Activated CD8-positive, alpha-beta memory T cell treated with anti-CD3 and anti-CD28 coated beads, Interleukin-2, amount 10 ng/mL, durations not matched to agents 7 days and 5 days (primary cell): ENCODE data around the gene DCLK1. TPM values are rescaled to one million over a fixed set of nuclear protein-coding genes. Genes with fewer than 3 reads are reported as not detected.

ENCODE experiments used
- ATAC-seq: fragments of 150-1000 bp; cut with Tn5 transposase; one replicate; pipeline ENCODE4 v1.10.0; 2021; ENCODE audit warnings: moderate library complexity
- CTCF ChIA-PET: fragments of 350-600 bp; sonication (Branson Sonifier 250); formaldehyde crosslinking; loops from one replicate; lab custom pipeline; 2021; ENCODE audit warnings: antibody characterized with exemption; lab: Charles Lee
- DNase-seq: peaks from one replicate; pipeline ENCODE4 v3.0.0-alpha.2; 2020
- H3K27ac Mint-ChIP-seq: one replicate; pipeline ENCODE4 v1.8.0; 2021; ENCODE audit warnings: mild to moderate bottlenecking, mixed read lengths
- H3K27me3 Mint-ChIP-seq: one replicate; pipeline ENCODE4 v1.8.0; 2021; ENCODE audit warnings: mixed read lengths
- H3K36me3 Mint-ChIP-seq: one replicate; pipeline ENCODE4 v1.8.0; 2021; ENCODE audit warnings: mild to moderate bottlenecking, mixed read lengths
- H3K4me1 Mint-ChIP-seq: one replicate; pipeline ENCODE4 v1.8.0; 2021; ENCODE audit warnings: mixed read lengths
- H3K4me3 Mint-ChIP-seq: one replicate; pipeline ENCODE4 v1.8.0; 2021; ENCODE audit warnings: mild to moderate bottlenecking, moderate library complexity, mixed read lengths
- H3K9me3 Mint-ChIP-seq: one replicate; pipeline ENCODE4 v1.8.0; 2022; ENCODE audit warnings: low read depth, mixed read lengths
- total RNA-seq, 2 experiments: library from RNA; stranded (reverse); gene quantifications; one replicate each; pipeline ENCODE4 v1.2.3, GENCODE V29; 2021

Gene DCLK1
- total RNA-seq, 2 experiments from 2014 or later = not detected

DNA sequence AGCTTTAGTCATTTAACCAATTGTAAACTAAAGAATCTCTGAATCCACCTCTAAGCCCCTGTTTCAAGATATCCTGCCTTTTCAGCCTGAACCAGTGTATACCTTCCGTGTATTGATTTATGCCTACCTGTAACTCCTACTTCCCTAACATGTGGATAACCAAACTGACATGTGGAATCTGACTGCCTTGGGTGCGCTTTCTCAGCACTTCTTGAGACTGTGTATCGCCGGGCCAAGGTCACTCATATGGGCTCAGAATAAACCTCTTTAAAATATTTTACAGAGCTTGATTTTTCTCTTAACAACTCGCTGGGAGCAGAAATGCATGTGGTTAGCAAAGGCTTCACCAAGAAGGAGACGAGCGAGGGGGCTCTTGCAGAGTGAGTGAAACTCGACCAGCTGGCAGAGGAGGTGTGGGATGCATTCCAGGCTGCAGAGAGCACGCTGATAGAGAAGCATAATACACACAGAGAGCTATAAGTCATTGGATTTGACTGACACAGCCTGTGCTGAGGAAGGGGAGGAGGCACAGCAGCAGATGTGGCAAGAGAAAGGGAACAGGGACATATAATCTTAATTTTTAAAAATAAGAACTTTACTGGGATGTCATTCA, 386.5 kb downstream of the DCLK1 start:
- Mint-ChIP-seq H3K36me3 (no peaks in the 10 kb centered on the region), H3K4me3 (no peak overlapping the region), H3K9me3 (peaks cover 6% of the 10 kb centered on the region), H3K27me3 (no peaks in the 10 kb centered on the region), H3K27ac (no peak overlapping the region), H3K4me1 (no peaks in the 10 kb centered on the region)
- no peak for ATAC-seq
- no peak for DNase-seq
- CTCF ChIA-PET = no interaction called here

DNA sequence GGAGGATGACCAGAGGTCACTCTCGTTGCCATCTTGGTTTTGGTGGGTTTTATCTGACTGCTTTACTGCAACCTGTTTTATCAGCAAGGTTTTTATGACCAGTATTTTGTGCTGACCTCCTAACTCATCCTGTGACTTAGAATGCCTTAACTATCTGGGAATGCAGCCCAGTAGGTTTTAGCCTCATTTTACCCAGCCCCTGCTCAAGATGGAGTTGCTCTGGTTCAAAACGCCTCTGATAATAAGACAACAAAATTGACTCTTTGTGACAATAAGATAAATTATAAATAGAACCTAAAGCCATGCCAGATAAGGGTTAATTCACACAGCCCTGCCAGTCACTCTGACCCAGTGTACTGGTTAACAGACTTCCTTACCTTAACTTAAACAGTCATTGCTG, 387.0 kb downstream of the DCLK1 start:
- no peak for DNase-seq
- Mint-ChIP-seq H3K36me3 (no peaks in the 10 kb centered on the region), H3K9me3 (peaks cover 6% of the 10 kb centered on the region), H3K27ac (no peak overlapping the region), H3K4me3 (no peak overlapping the region), H3K27me3 (no peaks in the 10 kb centered on the region), H3K4me1 (no peaks in the 10 kb centered on the region)
- ATAC-seq = no peak
- CTCF ChIA-PET = no interaction called here

DNA sequence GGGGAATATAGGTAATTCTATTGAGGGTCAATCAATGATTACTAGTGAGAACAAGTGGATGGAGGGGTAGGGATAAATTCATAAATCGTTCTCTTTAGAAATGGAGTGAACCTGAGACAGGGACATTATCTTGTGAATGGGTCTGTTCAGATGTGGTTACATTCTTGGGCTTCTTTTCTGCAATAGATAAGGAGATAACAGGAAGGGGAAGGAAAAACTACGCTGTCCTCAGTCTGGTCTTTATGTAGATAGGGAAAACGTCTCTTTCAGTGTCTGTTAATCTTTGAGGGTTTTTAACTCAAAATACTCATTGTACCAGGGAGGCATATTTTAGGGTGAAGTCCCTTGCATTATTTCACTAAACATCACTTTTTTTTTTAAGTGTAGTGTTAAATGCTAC, 388.0 kb downstream of the DCLK1 start:
- Mint-ChIP-seq H3K4me3 (no peak overlapping the region), H3K27ac (no peak overlapping the region), H3K9me3 (peaks cover 6% of the 10 kb centered on the region), H3K4me1 (no peaks in the 10 kb centered on the region), H3K27me3 (no peaks in the 10 kb centered on the region), H3K36me3 (no peaks in the 10 kb centered on the region)
- CTCF ChIA-PET = no interaction called here
- no peak for ATAC-seq
- DNase-seq = no peak

DNA sequence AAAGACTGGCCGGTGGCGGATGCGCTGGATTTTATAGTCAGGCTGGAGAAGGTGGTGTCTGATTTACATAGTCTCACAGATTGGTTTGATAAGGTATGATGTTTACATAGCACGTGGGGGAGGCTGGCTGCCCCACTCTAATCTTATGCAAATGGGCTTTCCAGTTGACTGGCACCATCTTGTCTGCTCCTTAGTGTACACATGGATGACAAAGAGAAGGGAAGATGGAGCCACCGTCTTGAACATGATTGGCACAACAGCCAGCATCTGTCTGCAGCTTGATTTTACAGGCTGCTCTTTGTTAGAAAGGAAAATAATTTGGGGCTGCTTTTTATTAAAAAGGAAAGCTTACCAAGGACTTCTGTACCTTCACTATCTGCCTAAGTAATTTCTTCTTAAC, 389.5 kb downstream of the DCLK1 start:
- no peak for ATAC-seq
- Mint-ChIP-seq H3K4me1 (no peaks in the 10 kb centered on the region), H3K9me3 (peaks cover 6% of the 10 kb centered on the region), H3K4me3 (no peak overlapping the region), H3K36me3 (no peaks in the 10 kb centered on the region), H3K27me3 (no peaks in the 10 kb centered on the region), H3K27ac (no peak overlapping the region)
- CTCF ChIA-PET = no interaction called here
- DNase-seq = no peak

DNA sequence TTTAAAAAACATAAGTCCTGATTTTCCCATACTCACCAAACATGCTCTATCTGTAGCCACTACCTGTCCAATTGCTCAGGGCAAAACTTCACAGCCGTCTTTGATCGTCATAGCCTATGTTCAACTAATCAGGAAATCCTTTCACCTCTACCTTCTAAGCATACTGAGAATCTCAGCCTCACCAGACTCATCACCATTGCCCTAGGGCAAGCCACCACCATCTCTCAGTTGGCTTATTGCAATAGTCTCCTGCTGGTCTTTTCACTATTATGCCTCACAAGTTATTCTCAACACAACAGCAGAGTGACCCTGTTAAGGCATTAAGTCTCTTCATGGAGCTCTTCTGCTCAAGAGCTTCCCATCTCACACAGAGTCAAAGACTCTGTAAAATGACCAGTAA, 394.3 kb downstream of the DCLK1 start:
- no peak for ATAC-seq
- no peaks in the 10 kb centered on the region for H3K36me3 Mint-ChIP-seq
- no peaks in the 10 kb centered on the region for H3K4me1 Mint-ChIP-seq
- H3K27me3 Mint-ChIP-seq = no peaks in the 10 kb centered on the region
- no peak overlapping the region for H3K27ac Mint-ChIP-seq
- no peak for DNase-seq
- H3K9me3 Mint-ChIP-seq = peaks cover 4% of the 10 kb centered on the region
- CTCF ChIA-PET = no interaction called here
- no peak overlapping the region for H3K4me3 Mint-ChIP-seq

DNA sequence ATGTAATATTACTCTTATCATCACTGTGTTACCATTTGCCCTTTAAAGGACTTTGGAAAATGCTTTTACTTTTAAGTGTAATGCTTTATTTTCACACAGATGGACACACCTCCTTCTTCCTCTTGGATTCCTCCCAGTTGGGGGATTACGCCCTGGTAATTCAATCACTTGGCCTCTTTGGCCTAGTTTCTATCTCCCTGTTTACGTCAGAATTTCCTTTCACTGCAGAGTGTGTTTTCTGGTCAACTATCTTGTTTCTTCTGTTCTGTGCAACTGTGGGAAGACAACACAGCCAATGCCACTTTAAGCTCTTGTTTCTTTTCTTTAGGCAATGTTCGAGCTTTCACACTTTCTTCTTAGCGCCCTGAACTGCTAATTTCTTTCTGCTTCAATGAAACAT, 397.4 kb downstream of the DCLK1 start:
- H3K36me3 Mint-ChIP-seq = no peaks in the 10 kb centered on the region
- ATAC-seq = no peak
- peaks cover 8% of the 10 kb centered on the region for H3K4me1 Mint-ChIP-seq
- no peak for DNase-seq
- CTCF ChIA-PET = no interaction called here
- H3K4me3 Mint-ChIP-seq = no peak overlapping the region
- H3K9me3 Mint-ChIP-seq = no peaks in the 10 kb centered on the region
- H3K27me3 Mint-ChIP-seq = no peaks in the 10 kb centered on the region
- H3K27ac Mint-ChIP-seq = no peak overlapping the region

DNA sequence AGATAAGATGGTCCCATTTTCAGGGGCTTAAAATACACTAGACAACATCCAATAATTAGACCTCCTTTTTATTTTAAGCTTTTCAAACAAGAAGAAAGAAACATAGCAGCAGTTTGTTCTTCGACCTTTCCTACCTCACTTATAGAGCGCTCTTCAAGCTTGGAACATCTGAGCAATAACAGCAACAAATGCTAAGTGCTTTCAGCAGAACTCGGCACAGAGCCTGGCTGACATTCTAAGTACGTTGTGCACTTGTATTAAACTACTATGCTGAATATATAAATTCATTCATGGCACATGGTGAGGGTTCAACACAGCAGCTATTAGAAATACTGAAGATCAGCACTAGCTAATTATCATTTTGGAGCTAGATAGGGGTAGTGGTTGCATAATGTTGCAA, 398.6 kb downstream of the DCLK1 start:
- Mint-ChIP-seq H3K27me3 (no peaks in the 10 kb centered on the region), H3K4me3 (no peak overlapping the region), H3K9me3 (no peaks in the 10 kb centered on the region), H3K27ac (no peak overlapping the region), H3K4me1 (peaks cover 8% of the 10 kb centered on the region), H3K36me3 (no peaks in the 10 kb centered on the region)
- ATAC-seq = no peak
- CTCF ChIA-PET = no interaction called here
- DNase-seq = no peak

DNA sequence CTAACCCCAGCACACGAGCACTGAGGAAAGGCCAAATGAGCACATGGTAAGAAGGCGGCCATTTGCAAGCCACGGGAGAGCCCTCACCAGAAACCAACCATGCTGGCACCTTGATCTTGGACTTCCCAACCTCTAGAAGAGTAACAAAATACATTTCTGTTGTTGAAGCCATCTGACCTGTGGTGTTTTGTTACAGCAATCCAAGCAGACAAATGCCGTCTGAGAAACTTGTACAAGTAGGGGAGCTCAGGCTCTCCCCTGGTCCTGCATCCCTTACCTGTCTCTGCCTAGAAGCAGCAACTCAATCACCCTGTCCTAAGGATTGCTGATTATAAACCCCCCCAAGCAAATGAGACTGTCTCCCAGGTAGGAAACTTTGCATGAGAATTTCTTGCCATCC, 399.7 kb downstream of the DCLK1 start:
- no peak for DNase-seq
- no peaks in the 10 kb centered on the region for H3K27me3 Mint-ChIP-seq
- H3K4me3 Mint-ChIP-seq = no peak overlapping the region
- CTCF ChIA-PET = no interaction called here
- peaks cover 8% of the 10 kb centered on the region for H3K4me1 Mint-ChIP-seq
- no peak for ATAC-seq
- H3K27ac Mint-ChIP-seq = no peak overlapping the region
- no peaks in the 10 kb centered on the region for H3K36me3 Mint-ChIP-seq
- H3K9me3 Mint-ChIP-seq = no peaks in the 10 kb centered on the region

DNA sequence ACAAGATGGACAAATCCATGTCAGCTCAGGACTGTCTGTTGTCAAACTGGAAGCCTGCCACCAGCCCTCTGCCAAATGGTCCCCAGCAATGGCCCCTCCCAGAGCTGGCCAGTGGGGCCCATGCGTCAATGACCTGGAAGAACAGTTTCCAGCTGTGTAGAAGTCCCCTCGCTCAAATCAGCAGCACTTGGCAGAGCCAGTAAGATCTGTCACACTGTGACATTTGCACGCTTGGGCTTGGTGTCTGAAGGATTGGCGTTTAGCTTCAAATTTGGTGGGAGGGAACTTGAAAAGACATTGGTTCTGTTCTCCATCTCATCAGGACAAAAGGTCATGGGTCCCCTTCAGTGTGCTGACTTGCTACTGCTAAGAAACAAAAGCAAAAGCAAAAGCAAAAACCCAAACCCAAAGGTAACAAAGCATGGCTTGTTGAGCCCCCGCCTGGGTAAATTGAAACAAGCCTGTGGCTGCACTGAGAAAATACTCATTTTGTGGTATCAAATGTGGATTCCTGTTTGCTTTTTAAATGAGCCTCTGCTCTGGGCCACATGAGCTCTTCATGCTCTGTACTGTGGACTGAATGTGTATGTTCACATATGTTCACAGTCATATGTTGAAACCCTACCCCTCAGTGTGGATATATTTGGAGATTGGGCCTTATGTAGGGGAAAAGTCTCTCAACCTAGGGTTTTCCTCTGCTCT, 401.1 kb downstream of the DCLK1 start:
- DNase-seq (no peak), ATAC-seq (peak; percentile 33)
- H3K4me1 Mint-ChIP-seq = peaks cover 8% of the 10 kb centered on the region
- CTCF ChIA-PET = no interaction called here
- H3K4me3 Mint-ChIP-seq = no peak overlapping the region
- H3K36me3 Mint-ChIP-seq = no peaks in the 10 kb centered on the region
- no peak overlapping the region for H3K27ac Mint-ChIP-seq
- no peaks in the 10 kb centered on the region for H3K9me3 Mint-ChIP-seq
- no peaks in the 10 kb centered on the region for H3K27me3 Mint-ChIP-seq

DNA sequence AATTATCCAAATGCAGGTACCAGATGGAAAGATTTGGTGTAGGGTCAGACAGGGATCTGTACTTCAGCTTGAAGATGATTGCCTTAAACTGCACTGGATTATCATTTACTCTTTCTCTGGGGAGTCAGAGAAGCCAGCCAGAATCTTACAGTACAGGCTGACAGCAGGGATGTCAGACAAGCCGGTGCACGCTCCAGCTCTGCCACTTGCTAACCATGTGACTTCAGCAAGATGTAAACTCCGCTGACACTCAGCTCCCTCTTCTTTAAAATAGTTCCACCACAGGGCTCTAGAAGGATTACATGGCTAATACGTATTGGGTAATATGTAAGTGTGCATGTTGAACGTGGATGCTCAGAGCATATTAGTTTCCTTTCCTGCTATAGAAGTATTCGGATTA, 403.3 kb downstream of the DCLK1 start:
- Mint-ChIP-seq H3K36me3 (no peaks in the 10 kb centered on the region), H3K9me3 (no peaks in the 10 kb centered on the region), H3K4me1 (peaks cover 8% of the 10 kb centered on the region), H3K27ac (no peak overlapping the region), H3K27me3 (peaks cover 3% of the 10 kb centered on the region), H3K4me3 (no peak overlapping the region)
- CTCF ChIA-PET = no interaction called here
- no peak for ATAC-seq
- no peak for DNase-seq

DNA sequence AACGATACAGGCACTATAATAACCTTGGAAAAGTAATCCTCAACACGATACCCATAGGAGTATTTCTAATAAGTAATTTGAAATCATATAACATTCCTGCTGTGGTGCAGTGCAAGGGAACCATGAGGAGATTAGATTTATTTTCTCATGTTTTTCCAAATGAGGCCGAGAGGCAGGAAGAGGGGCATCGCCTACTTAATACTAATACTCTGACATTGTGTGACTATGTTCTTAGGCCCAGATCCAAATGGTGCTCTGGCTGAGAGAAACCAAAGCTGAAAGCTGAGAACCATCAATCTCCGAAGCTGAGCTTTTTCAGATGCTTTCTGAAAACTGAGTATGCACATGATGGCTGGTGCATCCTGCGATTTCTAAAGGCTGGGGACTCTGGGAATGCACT, 406.7 kb downstream of the DCLK1 start:
- no peaks in the 10 kb centered on the region for H3K36me3 Mint-ChIP-seq
- CTCF ChIA-PET = no interaction called here

DNA sequence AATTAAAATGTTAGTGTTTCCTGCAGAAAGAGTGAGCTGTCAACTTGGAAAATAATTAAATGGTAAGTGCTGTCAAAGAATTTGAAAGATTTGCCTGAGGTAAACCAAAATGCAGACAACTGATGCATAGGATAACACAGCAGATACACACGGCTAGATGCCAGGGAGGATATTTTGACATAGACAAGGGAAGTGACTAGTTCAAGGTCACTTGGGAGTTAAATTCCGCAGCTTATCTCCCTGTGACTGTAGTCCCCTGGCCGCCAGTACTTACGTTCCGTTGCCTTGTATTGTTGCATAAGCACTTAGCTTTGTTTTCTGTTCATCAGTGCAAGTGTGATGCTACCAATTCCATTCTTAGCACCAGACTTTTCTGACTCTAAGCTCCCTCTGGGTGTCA, 407.4 kb downstream of the DCLK1 start:
- CTCF ChIA-PET = no interaction called here
- Mint-ChIP-seq H3K4me1 (no peaks in the 10 kb centered on the region), H3K27me3 (peaks cover 3% of the 10 kb centered on the region), H3K4me3 (no peak overlapping the region), H3K36me3 (no peaks in the 10 kb centered on the region), H3K27ac (no peak overlapping the region), H3K9me3 (no peaks in the 10 kb centered on the region)
- DNase-seq (no peak), ATAC-seq (no peak)

More for the DNA sequence above, 406.7 kb downstream of the DCLK1 start:
- no peaks in the 10 kb centered on the region for H3K9me3 Mint-ChIP-seq
- peaks cover 3% of the 10 kb centered on the region for H3K27me3 Mint-ChIP-seq
- H3K27ac Mint-ChIP-seq = no peak overlapping the region
- no peak for DNase-seq
- H3K4me1 Mint-ChIP-seq = no peaks in the 10 kb centered on the region
- ATAC-seq = no peak
- no peak overlapping the region for H3K4me3 Mint-ChIP-seq

DNA sequence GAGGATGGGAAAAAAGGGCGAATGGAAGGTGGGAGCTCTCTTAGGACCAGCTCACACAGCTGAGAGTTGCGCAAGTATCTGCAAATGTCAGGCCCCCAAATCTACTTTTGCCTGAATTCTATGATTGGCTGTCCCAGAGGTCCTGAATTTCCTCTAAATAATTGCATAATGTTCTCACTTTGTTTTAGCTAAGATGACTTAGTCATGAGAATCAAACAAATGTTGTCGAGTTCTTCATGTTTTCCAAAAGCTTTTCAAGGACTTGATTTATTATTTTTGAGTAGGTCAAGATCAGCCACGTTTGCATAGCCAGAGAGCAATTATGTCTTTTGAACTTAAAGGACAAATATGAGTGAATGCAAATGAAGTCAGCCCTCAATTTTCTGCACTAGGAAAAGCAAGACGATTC, 408.1 kb downstream of the DCLK1 start:
- H3K36me3 Mint-ChIP-seq = no peaks in the 10 kb centered on the region
- ATAC-seq (no peak), DNase-seq (no peak)
- peaks cover 3% of the 10 kb centered on the region for H3K27me3 Mint-ChIP-seq
- H3K9me3 Mint-ChIP-seq = no peaks in the 10 kb centered on the region
- H3K27ac Mint-ChIP-seq = no peak overlapping the region
- no peak overlapping the region for H3K4me3 Mint-ChIP-seq
- CTCF ChIA-PET = no interaction called here
- no peaks in the 10 kb centered on the region for H3K4me1 Mint-ChIP-seq

DNA sequence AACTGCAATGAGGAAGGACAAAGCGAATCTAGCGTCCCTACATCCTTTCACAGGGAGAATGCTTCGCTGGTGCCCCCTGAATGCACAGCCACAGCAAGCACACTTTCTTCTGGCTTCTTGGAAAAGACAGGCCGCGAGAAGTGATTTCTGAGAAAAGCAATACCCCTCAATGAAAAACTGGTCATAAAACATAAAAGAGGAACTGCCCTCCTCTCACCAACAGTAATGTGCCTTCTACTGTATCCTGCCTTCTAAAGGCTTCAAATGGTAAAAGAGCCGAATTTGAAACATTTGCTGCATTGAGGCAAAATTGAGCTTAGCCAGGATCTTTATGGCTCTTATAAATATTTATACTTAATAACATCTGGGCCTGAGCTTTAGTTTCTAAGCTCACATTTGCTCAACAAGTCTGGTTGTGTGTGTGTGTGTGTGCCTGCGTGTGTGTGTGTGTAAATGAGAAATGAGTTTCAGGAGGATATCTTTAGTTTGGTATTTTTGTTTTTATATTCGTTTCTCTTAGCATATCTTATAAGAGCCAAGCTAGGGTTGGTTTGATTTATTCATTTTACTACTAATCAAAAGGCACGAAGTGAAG, 408.6 kb downstream of the DCLK1 start:
- CTCF ChIA-PET = interaction anchor here (1.3 kb wide), 1 partner anchor 115 kb away, joined by 3 read pairs; no protein-coding TSS in a partner anchor
- H3K4me1 Mint-ChIP-seq = no peaks in the 10 kb centered on the region
- ATAC-seq (no peak), DNase-seq (no peak)
- no peaks in the 10 kb centered on the region for H3K36me3 Mint-ChIP-seq
- no peak overlapping the region for H3K4me3 Mint-ChIP-seq
- H3K27ac Mint-ChIP-seq = no peak overlapping the region
- H3K27me3 Mint-ChIP-seq = peaks cover 3% of the 10 kb centered on the region
- H3K9me3 Mint-ChIP-seq = no peaks in the 10 kb centered on the region
